ENCODE data around the gene XPNPEP1. TPM values are rescaled to one million over a fixed set of nuclear protein-coding genes. Genes with fewer than 3 reads are reported as not detected.

Gene XPNPEP1
- total RNA-seq, 1 experiment from 2014 or later = 71.3 TPM

- Mint-ChIP-seq H3K9me3 (peaks cover 3 to 9% of the 10 kb centered on the region in 2 experiments; a peak in 3 of 5 replicates), H3K27me3 (ENCODE audit: low read depth) (no peaks in the 10 kb centered on the region), H3K4me1 (peaks cover 0 to 4% of the 10 kb centered on the region in 2 experiments; a peak in 2 of 4 replicates), H3K27ac (no peak overlapping the region), H3K36me3 (ENCODE audit: insufficient read depth in 1 of 3, low read depth in 3 of 3) (peaks cover 0 to 2% (median 0%) of the 10 kb centered on the region in 3 experiments; a peak in 3 of 7 replicates), H3K4me3 (no peak overlapping the region)
- Histone ChIP-seq H3K27ac (ENCODE audit: insufficient read length, low read depth, low read length) (no peak overlapping the region), H2BK20ac (ENCODE audit: low read depth, low read length, poor library complexity, severe bottlenecking) (no peak overlapping the region), H3K4me1 (ENCODE audit: insufficient read depth, low read length) (no peaks in the 10 kb centered on the region), H3K4me2 (ENCODE audit: insufficient read depth, insufficient read length, low read length) (no peak overlapping the region), H2BK12ac (ENCODE audit: insufficient read length, low read depth, low read length) (no peak overlapping the region), H3K23ac (ENCODE audit: insufficient read length, low read depth, low read length) (no peak overlapping the region), H3K18ac (ENCODE audit: insufficient read length, low read depth, low read length) (no peak overlapping the region), H3K14ac (ENCODE audit: insufficient read depth, low read length) (no peak overlapping the region), H4K91ac (ENCODE audit: insufficient read length, low read depth, low read length) (no peak overlapping the region), H2BK5ac (ENCODE audit: insufficient read length, low read length) (no peak overlapping the region), H3K4ac (ENCODE audit: low read depth, low read length) (no peak overlapping the region), H3K9ac (ENCODE audit: extremely low read depth, insufficient read length, low read length) (no peak overlapping the region), H3K56ac (ENCODE audit: insufficient read length, low read depth, low read length) (no peak overlapping the region), H4K20me1 (ENCODE audit: control insufficient read depth, insufficient read depth, insufficient read length) (no peaks in the 10 kb centered on the region), H3K79me2 (ENCODE audit: insufficient read depth, low read length) (no peaks in the 10 kb centered on the region), H3K79me1 (ENCODE audit: insufficient read depth, low read depth, low read length, poor library complexity, severe bottlenecking) (no peaks in the 10 kb centered on the region), H3T11ph (ENCODE audit: low read length) (no peak overlapping the region), H2BK15ac (ENCODE audit: low read depth, low read length) (no peak overlapping the region), H3K9me3 (ENCODE audit: control insufficient read depth, low read depth, low read length) (no peaks in the 10 kb centered on the region), H4K8ac (replicated peaks; ENCODE audit: insufficient read length, low read depth, low read length) (no peak overlapping the region), H3K23me2 (ENCODE audit: insufficient read length, low read depth, low read length, poor library complexity, severe bottlenecking) (no peaks in the 10 kb centered on the region), H2BK120ac (ENCODE audit: low read depth, low read length, poor library complexity, severe bottlenecking) (no peak overlapping the region), H2AFZ (ENCODE audit: low read length) (no peak overlapping the region), H3K27me3 (ENCODE audit: insufficient read depth, low read length) (no peaks in the 10 kb centered on the region), H2AK5ac (ENCODE audit: insufficient read length, low read length) (no peak overlapping the region), H4K5ac (ENCODE audit: insufficient read length, low read depth, low read length) (no peak overlapping the region)
- no CpG with 5 or more reads among the region's 1 CpG for WGBS (ENCODE audit: extremely low coverage, insufficient read length, low lambda C conversion rate)
- no peak for DNase-seq
- TF ChIP-seq CTCF (conservative IDR thresholded peaks at IDR 0.05) = no peak
Observed at GRCh38 chr10:109835257-109835656, 88.1 kb downstream of the XPNPEP1 start.

Measured in H9 (cell line).